Hepatocyte (in vitro differentiated cells): Measurements from ENCODE around the gene CHRNA4. TPM values are rescaled to one million over a fixed set of nuclear protein-coding genes. Genes with fewer than 3 reads are reported as not detected.
A peak's percentile ranks its signal among the peaks of the same experiment; 100 is the strongest.

Source experiments
- DNase-seq: peaks from one replicate; pipeline ENCODE4 v3.0.0-alpha.2; 2016; ENCODE audit warnings: low spot score
- H2AFZ ChIP-seq: fragments of 200-600 bp; sonication (generic); 2 replicates; pipeline ENCODE4 v1.6.0; 2016; ENCODE audit warnings: antibody characterized with exemption, mild to moderate bottlenecking
- H3K27ac ChIP-seq: fragments of 200-600 bp; sonication (generic); 2 replicates; pipeline ENCODE4 v1.5.1; 2016; ENCODE audit warnings: mild to moderate bottlenecking
- H3K27me3 ChIP-seq: fragments of 200-600 bp; sonication (generic); 2 replicates; pipeline ENCODE4 v1.6.1; 2016
- H3K36me3 ChIP-seq: fragments of 200-600 bp; sonication (generic); replicated peaks from 2 replicates; pipeline ENCODE4 v1.5.1; 2016; ENCODE audit warnings: low read depth; ENCODE audit not compliant: insufficient read depth
- H3K4me1 ChIP-seq: fragments of 200-600 bp; sonication (generic); 2 replicates; pipeline ENCODE4 v1.5.1; 2016; ENCODE audit warnings: mild to moderate bottlenecking, moderate library complexity; ENCODE audit not compliant: insufficient read depth
- H3K4me2 ChIP-seq: fragments of 200-600 bp; sonication (generic); 2 replicates; pipeline ENCODE4 v1.6.0; 2016
- H3K4me3 ChIP-seq: fragments of 200-600 bp; sonication (generic); 2 replicates; pipeline ENCODE4 v1.5.1; 2016; ENCODE audit warnings: mild to moderate bottlenecking
- H3K79me2 ChIP-seq: fragments of 200-600 bp; sonication (generic); 2 replicates; pipeline ENCODE4 v1.6.0; 2017; ENCODE audit warnings: mild to moderate bottlenecking
- H3K9me2 ChIP-seq: fragments of 200-600 bp; sonication (generic); replicated peaks from 2 replicates; pipeline ENCODE4 v1.6.0; 2017; ENCODE audit warnings: mild to moderate bottlenecking; ENCODE audit not compliant: insufficient read depth
- H3K9me3 ChIP-seq: fragments of 200-600 bp; sonication (generic); 2 replicates; pipeline ENCODE4 v1.5.1; 2016; ENCODE audit warnings: low read depth, mild to moderate bottlenecking
- H4K20me1 ChIP-seq: fragments of 200-600 bp; sonication (generic); 2 replicates; pipeline ENCODE4 v1.6.0; 2016; ENCODE audit warnings: mild to moderate bottlenecking; ENCODE audit not compliant: insufficient read depth, poor library complexity, severe bottlenecking
- EZH2 ChIP-seq: fragments of 200-600 bp; sonication (generic); IDR thresholded peaks from 2 replicates; pipeline ENCODE4 v1.6.1; 2016; ENCODE audit warnings: antibody characterized with exemption, mild to moderate bottlenecking, borderline replicate concordance
- EZH2phosphoT487 ChIP-seq: fragments of 200-600 bp; sonication (generic); IDR thresholded peaks from one replicate; pipeline ENCODE4 v1.6.1; 2018; ENCODE audit warnings: antibody characterized with exemption, mild to moderate bottlenecking, low read depth, moderate library complexity; ENCODE audit not compliant: unreplicated experiment, severe bottlenecking
- WGBS: methylation state at CpG from one replicate; pipeline ENCODE4 v1.1.6; 2016; ENCODE audit warnings: low lambda C conversion rate; ENCODE audit errors: missing lambda C conversion rate; 5-methylcytosine and 5-hydroxymethylcytosine counted together
- polyA plus RNA-seq: library from polyadenylated mRNA; unstranded; fragments of >200 nt; fragmentation: Nextera tagmentation; extraction: Ambion mirVana; gene quantifications from 2 replicates; pipeline ENCODE4 v1.2.1, GENCODE V29; 2016
- total RNA-seq: library from RNA; depleted of rRNA; stranded (reverse); fragments of >200 nt; gene quantifications from 2 replicates; pipeline ENCODE4 v1.2.3, GENCODE V29; 2014
- TF ChIP-seq, protein P1 (sequence below): fragments of 200-600 bp; sonication (generic); IDR thresholded peaks from 2 replicates; pipeline ENCODE4 v1.5.1; 2016; ENCODE audit warnings: antibody characterized with exemption, mild to moderate bottlenecking; ENCODE audit not compliant: poor library complexity

CHRNA4 gene
- total and polyA plus RNA-seq, 2 experiments from 2014 or later: 0.25 TPM; not detected in 1

DNA sequence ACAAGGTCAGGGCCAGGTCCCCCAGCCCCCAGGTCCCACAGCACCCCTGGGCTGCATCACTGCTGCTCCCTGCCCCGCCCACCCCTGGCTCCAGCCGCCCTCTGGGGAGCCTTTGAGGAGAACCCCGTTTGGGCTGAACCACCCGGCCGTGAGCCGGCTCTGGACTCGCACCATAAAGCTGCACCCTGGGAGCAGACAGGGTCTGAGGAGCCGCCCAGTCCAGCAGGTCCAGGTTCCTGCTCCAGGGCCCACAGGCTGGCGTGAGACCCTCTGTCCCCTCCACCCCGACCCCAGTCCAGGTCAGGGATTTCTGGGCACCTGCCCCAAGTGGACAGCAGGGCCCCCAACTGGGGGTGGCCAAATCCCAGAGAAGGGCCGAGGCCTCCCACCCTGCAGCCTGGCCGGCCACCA, 8.3 kb downstream of the CHRNA4 start:
- TF ChIP-seq EZH2 (no peak), EZH2phosphoT487 (no peak)
- TF ChIP-seq, protein P1, sequence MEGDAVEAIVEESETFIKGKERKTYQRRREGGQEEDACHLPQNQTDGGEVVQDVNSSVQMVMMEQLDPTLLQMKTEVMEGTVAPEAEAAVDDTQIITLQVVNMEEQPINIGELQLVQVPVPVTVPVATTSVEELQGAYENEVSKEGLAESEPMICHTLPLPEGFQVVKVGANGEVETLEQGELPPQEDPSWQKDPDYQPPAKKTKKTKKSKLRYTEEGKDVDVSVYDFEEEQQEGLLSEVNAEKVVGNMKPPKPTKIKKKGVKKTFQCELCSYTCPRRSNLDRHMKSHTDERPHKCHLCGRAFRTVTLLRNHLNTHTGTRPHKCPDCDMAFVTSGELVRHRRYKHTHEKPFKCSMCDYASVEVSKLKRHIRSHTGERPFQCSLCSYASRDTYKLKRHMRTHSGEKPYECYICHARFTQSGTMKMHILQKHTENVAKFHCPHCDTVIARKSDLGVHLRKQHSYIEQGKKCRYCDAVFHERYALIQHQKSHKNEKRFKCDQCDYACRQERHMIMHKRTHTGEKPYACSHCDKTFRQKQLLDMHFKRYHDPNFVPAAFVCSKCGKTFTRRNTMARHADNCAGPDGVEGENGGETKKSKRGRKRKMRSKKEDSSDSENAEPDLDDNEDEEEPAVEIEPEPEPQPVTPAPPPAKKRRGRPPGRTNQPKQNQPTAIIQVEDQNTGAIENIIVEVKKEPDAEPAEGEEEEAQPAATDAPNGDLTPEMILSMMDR: no peak
- no peaks in the 10 kb centered on the region for H4K20me1 ChIP-seq
- no peaks in the 10 kb centered on the region for H3K4me1 ChIP-seq
- WGBS: 71% methylated on average over 9 of the region's 12 CpGs
- H3K4me2 ChIP-seq: no peak overlapping the region
- H3K9me2 ChIP-seq: no peaks in the 10 kb centered on the region
- no peak overlapping the region for H3K27ac ChIP-seq
- no peaks in the 10 kb centered on the region for H3K36me3 ChIP-seq
- H3K4me3 ChIP-seq: no peak overlapping the region
- DNase-seq: no peak
- no peaks in the 10 kb centered on the region for H3K9me3 ChIP-seq
- no peaks in the 10 kb centered on the region for H3K27me3 ChIP-seq
- H2AFZ ChIP-seq: no peak overlapping the region
- no peaks in the 10 kb centered on the region for H3K79me2 ChIP-seq

DNA sequence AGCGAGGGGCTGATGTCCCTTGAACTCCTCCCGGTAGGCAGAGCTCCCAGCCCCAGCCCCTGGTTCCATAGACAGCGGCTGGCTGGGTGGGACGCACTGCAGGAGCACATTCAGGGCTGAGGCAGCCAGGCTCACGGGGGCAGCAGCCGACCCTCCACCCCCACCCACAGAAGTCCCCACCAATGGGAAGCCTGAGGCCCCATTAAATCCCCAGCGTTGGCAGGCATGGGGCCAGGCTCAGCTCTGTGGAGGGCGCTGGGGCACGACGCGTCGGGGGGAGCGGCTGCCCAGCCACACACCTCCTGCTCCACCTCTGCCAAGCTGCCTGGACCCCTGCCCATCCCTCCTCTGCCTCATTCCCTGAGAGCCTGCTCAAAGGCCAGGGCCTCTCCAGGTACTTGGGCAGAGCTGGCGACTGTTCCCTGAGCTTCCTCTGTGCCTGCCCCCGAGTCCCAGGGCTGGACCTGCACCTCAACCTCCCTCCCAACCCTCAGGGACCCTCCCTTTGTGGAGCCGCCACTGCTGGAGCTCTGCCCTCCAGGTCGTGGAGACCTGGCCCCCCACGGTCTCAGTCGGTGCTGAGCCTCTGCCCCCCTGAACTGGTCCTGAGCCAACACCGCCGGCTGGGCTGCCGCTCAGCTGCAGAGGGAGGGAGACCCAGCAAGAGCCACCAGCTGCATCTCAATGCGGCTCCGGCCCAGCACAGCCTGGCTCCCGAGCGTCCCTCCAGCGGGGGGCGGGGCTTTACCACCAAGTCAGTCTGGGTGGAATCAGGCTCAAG, 9.1 kb downstream of the CHRNA4 start:
- Histone ChIP-seq H2AFZ (no peak overlapping the region), H3K9me3 (no peaks in the 10 kb centered on the region), H4K20me1 (no peaks in the 10 kb centered on the region), H3K4me2 (no peak overlapping the region), H3K36me3 (no peaks in the 10 kb centered on the region), H3K27me3 (no peaks in the 10 kb centered on the region), H3K27ac (no peak overlapping the region), H3K4me3 (no peak overlapping the region), H3K4me1 (no peaks in the 10 kb centered on the region), H3K79me2 (no peaks in the 10 kb centered on the region), H3K9me2 (no peaks in the 10 kb centered on the region)
- TF ChIP-seq EZH2: no peak
- TF ChIP-seq EZH2phosphoT487: no peak
- TF ChIP-seq, protein P1: no peak
- 53% methylated on average over 24 of the region's 28 CpGs for WGBS
- DNase-seq: peak; percentile 56

DNA sequence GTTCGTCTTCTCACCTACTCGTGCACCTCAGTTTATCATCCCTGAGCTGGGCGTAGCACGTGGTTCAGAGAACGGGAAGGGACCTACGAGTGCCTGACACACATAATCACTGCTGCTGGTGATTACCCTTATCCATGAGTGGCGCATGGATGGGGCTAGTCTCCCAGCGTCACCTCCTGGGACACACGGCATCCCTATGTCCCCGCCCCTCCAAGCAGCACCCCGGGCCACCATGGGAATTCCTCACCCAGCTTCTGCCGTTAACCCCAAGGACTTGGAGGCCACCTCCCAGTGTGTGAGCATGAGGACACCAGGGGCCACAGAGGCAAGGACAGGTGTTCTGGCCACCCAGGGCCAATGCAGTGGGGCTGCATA, 9.8 kb downstream of the CHRNA4 start:
- Histone ChIP-seq H3K27me3 (no peaks in the 10 kb centered on the region), H3K4me1 (no peaks in the 10 kb centered on the region), H3K4me2 (no peak overlapping the region), H3K79me2 (no peaks in the 10 kb centered on the region), H3K9me2 (no peaks in the 10 kb centered on the region), H3K4me3 (no peak overlapping the region), H3K9me3 (no peaks in the 10 kb centered on the region), H2AFZ (no peak overlapping the region), H3K36me3 (no peaks in the 10 kb centered on the region), H3K27ac (no peak overlapping the region), H4K20me1 (no peaks in the 10 kb centered on the region)
- WGBS: 90% methylated on average over 12 of the region's 12 CpGs
- no peak for DNase-seq
- no peak for TF ChIP-seq EZH2
- no peak for TF ChIP-seq EZH2phosphoT487
- TF ChIP-seq, protein P1: no peak
